NCI-H1105 treated with DMSO at 0.1 percent for 48 hours (cell line): Measurements from ENCODE around the gene ZNF276.
A peak's percentile ranks its signal among the peaks of the same experiment; 100 is the strongest.
"Not testable (repeated sequence)": the region's sequence is repeated elsewhere in the genome, so short reads cannot be mapped to it uniquely, and the experiment has no call there.

Experiments used
- DNase-seq: peaks from one replicate; lab custom pipeline; 2025; lab: John Stamatoyannopoulos, UW

The ZNF276 gene

GRCh38 chr16:89720813-89721545 is at the start of gene ZNF276, which contains the start of gene VPS9D1:
ZNF276 (plus strand) TSS chr16:89721537; CDS start chr16:89721641, 104 bp downstream.
VPS9D1 (minus strand) TSS chr16:89720898; CDS start chr16:89720861, 37 bp downstream.
- peak; percentile 32 for DNase-seq

- DNase-seq = not testable (repeated sequence)
Measured at GRCh38 chr16:89671565-89671964, 49.8 kb upstream of the ZNF276 start.

- no peak for DNase-seq
Measured at GRCh38 chr16:89672177-89672941, 49.0 kb upstream of the ZNF276 start.

GRCh38 chr16:89678258-89678657 is 43.1 kb upstream of the ZNF276 start:
- no peak for DNase-seq

GRCh38 chr16:89685916-89686315 is 35.4 kb upstream of the ZNF276 start:
- DNase-seq = no peak

GRCh38 chr16:89686520-89687091 is 34.7 kb upstream of the ZNF276 start, which contains the start of gene CDK10:
CDK10 (plus strand) TSS chr16:89686689; CDS start chr16:89686711, 22 bp downstream.
- peak; percentile 67 for DNase-seq

GRCh38 chr16:89687092-89687940 is 34.0 kb upstream of the ZNF276 start:
- DNase-seq = peak; percentile 27

- no peak for DNase-seq
Measured at GRCh38 chr16:89688395-89688794, 32.9 kb upstream of the ZNF276 start.

- DNase-seq = no peak
Measured at GRCh38 chr16:89689142-89689541, 32.2 kb upstream of the ZNF276 start.

GRCh38 chr16:89689621-89690020 is 31.7 kb upstream of the ZNF276 start:
- DNase-seq = not testable (repeated sequence)

GRCh38 chr16:89690392-89690901 is 30.9 kb upstream of the ZNF276 start:
- DNase-seq = no peak

GRCh38 chr16:89691231-89691985 is 29.9 kb upstream of the ZNF276 start:
- no peak for DNase-seq

- DNase-seq = no peak
Measured at GRCh38 chr16:89691986-89692569, 29.3 kb upstream of the ZNF276 start.

GRCh38 chr16:89693289-89693731 is 28.0 kb upstream of the ZNF276 start:
- DNase-seq = no peak

- DNase-seq = no peak
Measured at GRCh38 chr16:89693931-89694783, 27.2 kb upstream of the ZNF276 start.

GRCh38 chr16:89694784-89695085 is 26.6 kb upstream of the ZNF276 start:
- DNase-seq = not testable (repeated sequence)

GRCh38 chr16:89695086-89695874 is 26.1 kb upstream of the ZNF276 start:
- no peak for DNase-seq

GRCh38 chr16:89695875-89696669 is 25.3 kb upstream of the ZNF276 start:
- no peak for DNase-seq
